H9 (cell line): ENCODE data around the gene NRP2. TPM values are rescaled to one million over a fixed set of nuclear protein-coding genes. Genes with fewer than 3 reads are reported as not detected.

Source experiments
- DNase-seq: peaks from one replicate; pipeline ENCODE4 v3.0.0-alpha.2; 2017
- H2AFZ ChIP-seq: one replicate; pipeline ENCODE4 v1.6.1; 2013; ENCODE audit warnings: mild to moderate bottlenecking, low read length, control low read depth, moderate library complexity
- H2AK5ac ChIP-seq: 2 replicates; pipeline ENCODE4 v1.6.1; 2013; ENCODE audit warnings: low read length, control low read depth, mixed read lengths; ENCODE audit not compliant: insufficient read length
- H2BK120ac ChIP-seq: one replicate; pipeline ENCODE4 v1.6.1; 2013; ENCODE audit warnings: low read depth, mild to moderate bottlenecking, low read length, control low read depth, inconsistent platforms; ENCODE audit not compliant: poor library complexity, severe bottlenecking
- H2BK12ac ChIP-seq: 2 replicates; pipeline ENCODE4 v1.6.1; 2013; ENCODE audit warnings: low read length, control low read depth, mixed read lengths, low read depth; ENCODE audit not compliant: insufficient read length
- H2BK15ac ChIP-seq: 2 replicates; pipeline ENCODE4 v1.6.1; 2013; ENCODE audit warnings: low read depth, low read length, control low read depth
- H2BK20ac ChIP-seq: one replicate; pipeline ENCODE4 v1.6.1; 2013; ENCODE audit warnings: low read depth, mild to moderate bottlenecking, low read length, control low read depth, inconsistent platforms; ENCODE audit not compliant: poor library complexity, severe bottlenecking
- H2BK5ac ChIP-seq: 2 replicates; pipeline ENCODE4 v1.6.1; 2013; ENCODE audit warnings: low read length, control low read depth, mixed read lengths; ENCODE audit not compliant: insufficient read length
- H3K14ac ChIP-seq: 2 replicates; pipeline ENCODE4 v1.6.1; 2013; ENCODE audit warnings: low read length, control low read depth; ENCODE audit not compliant: insufficient read depth
- H3K18ac ChIP-seq: 2 replicates; pipeline ENCODE4 v1.6.1; 2013; ENCODE audit warnings: low read depth, mild to moderate bottlenecking, mixed read lengths, low read length, control low read depth; ENCODE audit not compliant: insufficient read length
- H3K23ac ChIP-seq: 2 replicates; pipeline ENCODE4 v1.6.1; 2013; ENCODE audit warnings: low read length, control low read depth, mixed read lengths, low read depth; ENCODE audit not compliant: insufficient read length
- H3K23me2 ChIP-seq: 2 replicates; pipeline ENCODE4 v1.6.1; 2013; ENCODE audit warnings: low read depth, mild to moderate bottlenecking, mixed read lengths, low read length, control low read depth; ENCODE audit not compliant: insufficient read length, poor library complexity, severe bottlenecking
- H3K27ac ChIP-seq: 2 replicates; pipeline ENCODE4 v1.5.1; 2013; ENCODE audit warnings: low read length, control low read depth, mixed read lengths, low read depth; ENCODE audit not compliant: insufficient read length
- H3K27me3 ChIP-seq: 2 replicates; pipeline ENCODE4 v1.6.1; 2013; ENCODE audit warnings: low read length, control low read depth, inconsistent platforms; ENCODE audit not compliant: insufficient read depth
- H3K4ac ChIP-seq: 2 replicates; pipeline ENCODE4 v1.6.1; 2013; ENCODE audit warnings: low read depth, mild to moderate bottlenecking, control low read depth, inconsistent platforms, low read length, moderate library complexity
- H3K4me1 ChIP-seq: 2 replicates; pipeline ENCODE4 v1.6.1; 2013; ENCODE audit warnings: low read length, control low read depth, inconsistent platforms; ENCODE audit not compliant: insufficient read depth
- H3K4me2 ChIP-seq: 2 replicates; pipeline ENCODE4 v1.6.1; 2013; ENCODE audit warnings: low read length, control low read depth, mixed read lengths; ENCODE audit not compliant: insufficient read length, insufficient read depth
- H3K56ac ChIP-seq: 2 replicates; pipeline ENCODE4 v1.6.1; 2013; ENCODE audit warnings: low read depth, mild to moderate bottlenecking, mixed read lengths, low read length, control low read depth; ENCODE audit not compliant: insufficient read length
- H3K79me1 ChIP-seq: 2 replicates; pipeline ENCODE4 v1.6.1; 2013; ENCODE audit warnings: low read depth, mild to moderate bottlenecking, moderate library complexity, low read length, control low read depth, inconsistent platforms; ENCODE audit not compliant: insufficient read depth, poor library complexity, severe bottlenecking
- H3K79me2 ChIP-seq: 2 replicates; pipeline ENCODE4 v1.6.1; 2013; ENCODE audit warnings: low read length, control low read depth, inconsistent platforms; ENCODE audit not compliant: insufficient read depth
- H3K9ac ChIP-seq: 2 replicates; pipeline ENCODE4 v1.6.1; 2013; ENCODE audit warnings: low read length, control low read depth, mixed read lengths; ENCODE audit not compliant: insufficient read length; ENCODE audit errors: extremely low read depth
- H3K9me3 ChIP-seq: one replicate; pipeline ENCODE4 v1.6.1; 2013; ENCODE audit warnings: low read depth, low read length, inconsistent platforms; ENCODE audit not compliant: control insufficient read depth
- H3T11ph ChIP-seq: one replicate; pipeline ENCODE4 v1.6.1; 2013; ENCODE audit warnings: mild to moderate bottlenecking, low read length, control low read depth, inconsistent platforms
- H4K20me1 ChIP-seq: one replicate; pipeline ENCODE4 v1.6.1; 2013; ENCODE audit not compliant: control insufficient read depth, insufficient read length, insufficient read depth
- H4K5ac ChIP-seq: 2 replicates; pipeline ENCODE4 v1.6.1; 2013; ENCODE audit warnings: low read depth, mild to moderate bottlenecking, mixed read lengths, low read length, control low read depth; ENCODE audit not compliant: insufficient read length
- H4K8ac ChIP-seq: replicated peaks from 2 replicates; pipeline ENCODE4 v1.6.1; 2013; ENCODE audit warnings: low read length, control low read depth, mixed read lengths, low read depth; ENCODE audit not compliant: insufficient read length
- H4K91ac ChIP-seq: 2 replicates; pipeline ENCODE4 v1.6.1; 2013; ENCODE audit warnings: low read depth, mild to moderate bottlenecking, moderate library complexity, mixed read lengths, low read length, control low read depth; ENCODE audit not compliant: insufficient read length
- H3K27ac Mint-ChIP-seq, 3 experiments: 2 replicates in 2 of 3; 3 replicates in 1 of 3; pipeline ENCODE4 v1.8.0; 2020 to 2021; ENCODE audit warnings: mixed read lengths in 3 of 3, mild to moderate bottlenecking in 1 of 3, moderate library complexity in 1 of 3
- H3K27me3 Mint-ChIP-seq: 2 replicates; pipeline ENCODE4 v1.8.0; 2021; ENCODE audit warnings: low read depth, mild to moderate bottlenecking, moderate library complexity, mixed read lengths
- H3K36me3 Mint-ChIP-seq, 3 experiments: 2 replicates in 2 of 3; 3 replicates in 1 of 3; pipeline ENCODE4 v1.8.0; 2020 to 2021; ENCODE audit warnings: low read depth in 3 of 3, mixed read lengths in 3 of 3; ENCODE audit not compliant: insufficient read depth in 1 of 3
- H3K4me1 Mint-ChIP-seq, 2 experiments: 2 replicates each; pipeline ENCODE4 v1.8.0; 2020; ENCODE audit warnings: mixed read lengths in 2 of 2
- H3K4me3 Mint-ChIP-seq, 2 experiments: 2 replicates in 1 of 2; 3 replicates in 1 of 2; pipeline ENCODE4 v1.8.0; 2020 to 2021; ENCODE audit warnings: mild to moderate bottlenecking in 2 of 2, mixed read lengths in 2 of 2, moderate library complexity in 1 of 2
- H3K9me3 Mint-ChIP-seq, 2 experiments: 2 replicates in 1 of 2; 3 replicates in 1 of 2; pipeline ENCODE4 v1.8.0; 2020; ENCODE audit warnings: mild to moderate bottlenecking in 2 of 2, mixed read lengths in 2 of 2, moderate library complexity in 1 of 2
- CTCF ChIP-seq: fragments of 200-600 bp; sonication (generic); conservative IDR thresholded peaks from 3 replicates; pipeline ENCODE4 v1.8.0; 2021; ENCODE audit warnings: antibody characterized with exemption, mild to moderate bottlenecking
- WGBS: extraction: QIAGEN DNeasy Blood & Tissue Kit; methylation state at CpG from one replicate; pipeline ENCODE4 v1.1.7; 2013; ENCODE audit warnings: missing lambda C conversion rate, low lambda C conversion rate, mixed read lengths; ENCODE audit not compliant: insufficient read length; ENCODE audit errors: extremely low coverage; 5-methylcytosine and 5-hydroxymethylcytosine counted together
- total RNA-seq: library from RNA; stranded (reverse); gene quantifications from 2 replicates; pipeline ENCODE4 v1.2.1, GENCODE V29; 2021

Gene NRP2
- total RNA-seq, 1 experiment from 2014 or later, result 19.7 TPM

DNA sequence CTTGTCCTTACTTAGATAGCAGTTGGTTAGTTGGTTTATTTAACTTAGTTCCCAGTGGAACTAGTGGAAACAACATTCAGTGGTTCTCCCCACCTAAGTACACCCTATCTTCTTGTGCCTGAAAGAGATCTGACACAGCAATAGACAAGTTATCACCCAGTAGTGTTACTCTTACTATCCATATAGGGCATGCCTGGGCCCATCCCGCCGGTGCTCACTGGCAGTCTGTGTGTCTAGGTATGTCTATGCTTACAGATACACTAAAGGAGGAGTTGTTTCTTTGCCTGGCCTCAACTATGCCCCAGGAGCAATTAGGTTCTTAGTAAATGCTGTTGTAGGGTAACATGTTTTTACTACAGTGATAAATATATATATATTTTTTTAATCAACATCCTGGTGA, 12.0 kb upstream of the NRP2 start:
- Histone ChIP-seq H2AFZ (no peak overlapping the region), H2AK5ac (no peak overlapping the region)

More for the DNA sequence above, 12.0 kb upstream of the NRP2 start:
- peaks cover 24 to 27% of the 10 kb centered on the region in 2 experiments for H3K4me1 Mint-ChIP-seq
- no peak overlapping the region for H2BK120ac ChIP-seq
- H2BK15ac ChIP-seq, result no peak overlapping the region
- H3K4me2 ChIP-seq, result no peak overlapping the region
- H3K36me3 Mint-ChIP-seq, result peaks cover 0 to 18% (median 3%) of the 10 kb centered on the region in 3 experiments; a peak in 4 of 7 replicates
- no peak overlapping the region for H4K5ac ChIP-seq
- no CpG with 5 or more reads among the region's 2 CpGs for WGBS
- TF ChIP-seq CTCF, result no peak
- H3K4ac ChIP-seq, result no peak overlapping the region
- no peak overlapping the region for H3K14ac ChIP-seq
- H2BK12ac ChIP-seq, result no peak overlapping the region
- no peaks in the 10 kb centered on the region for H4K20me1 ChIP-seq
- no peak overlapping the region for H3T11ph ChIP-seq
- no peaks in the 10 kb centered on the region for H3K79me2 ChIP-seq
- H3K23ac ChIP-seq, result no peak overlapping the region
- H3K27ac ChIP-seq, result no peak overlapping the region
- no peaks in the 10 kb centered on the region for H3K9me3 ChIP-seq
- H3K23me2 ChIP-seq, result no peaks in the 10 kb centered on the region
- no peak overlapping the region for H4K91ac ChIP-seq
- no peak overlapping the region for H3K9ac ChIP-seq
- H3K18ac ChIP-seq, result no peak overlapping the region
- no peak overlapping the region for H3K56ac ChIP-seq
- H2BK5ac ChIP-seq, result no peak overlapping the region
- no peaks in the 10 kb centered on the region for H3K27me3 Mint-ChIP-seq
- H4K8ac ChIP-seq, result no peak overlapping the region
- H2BK20ac ChIP-seq, result no peak overlapping the region
- H3K27ac Mint-ChIP-seq, result no peak overlapping the region; a peak in 1 of 7 replicates
- no peaks in the 10 kb centered on the region for H3K79me1 ChIP-seq
- no peak overlapping the region for H3K4me3 Mint-ChIP-seq
- no peak for DNase-seq
- H3K4me1 ChIP-seq, result peaks cover 4% of the 10 kb centered on the region; the same call in 1 of the 2 replicates
- H3K9me3 Mint-ChIP-seq, result peaks cover 0 to 2% of the 10 kb centered on the region in 2 experiments; a peak in 2 of 5 replicates
- no peaks in the 10 kb centered on the region for H3K27me3 ChIP-seq
